Measurements from ENCODE around the gene NUP107.

GRCh38 chr12:68784015-68784414, 97.2 kb downstream of the NUP107 start:
- TF ChIP-seq CTCF (conservative IDR thresholded peaks at IDR 0.05; ENCODE audit: low read depth, low read length), result no peak
- no peak for TF ChIP-seq EZH2phosphoT487 (IDR thresholded peaks at IDR 0.05; ENCODE audit: borderline replicate concordance, low read length)
- TF ChIP-seq EZH2 (IDR thresholded peaks at IDR 0.05; ENCODE audit: low read length, unreplicated experiment), result no peak

Data from PC-3 (cell line).